H1 (cell line): ENCODE results near the gene RASAL2.

Source experiments
- POLR2A ChIP-seq, 2 experiments: IDR thresholded peaks; 1 replicate in 1 of 2; 2 replicates in 1 of 2; pipeline ENCODE4 v1.6.1; 2011; ENCODE audit warnings: low read depth in 2 of 2, low read length in 2 of 2, mild to moderate bottlenecking in 2 of 2; ENCODE audit errors: control extremely low read depth in 1 of 2
- TAF1 ChIP-seq: IDR thresholded peaks from 2 replicates; pipeline ENCODE4 v1.6.1; 2011; ENCODE audit warnings: mild to moderate bottlenecking, low read depth, low read length
- TF ChIP-seq, protein P1 (sequence below), 3 experiments: IDR thresholded peaks; 1 replicate in 2 of 3; 2 replicates in 1 of 3; pipeline versions ENCODE4 v1.5.1 to v1.6.1; 2011; ENCODE audit warnings: low read length in 3 of 3, mild to moderate bottlenecking in 3 of 3, inconsistent platforms in 2 of 3, low read depth in 1 of 3, moderate library complexity in 1 of 3; ENCODE audit not compliant: insufficient read depth in 1 of 3; ENCODE audit errors: control extremely low read depth in 1 of 3

DNA sequence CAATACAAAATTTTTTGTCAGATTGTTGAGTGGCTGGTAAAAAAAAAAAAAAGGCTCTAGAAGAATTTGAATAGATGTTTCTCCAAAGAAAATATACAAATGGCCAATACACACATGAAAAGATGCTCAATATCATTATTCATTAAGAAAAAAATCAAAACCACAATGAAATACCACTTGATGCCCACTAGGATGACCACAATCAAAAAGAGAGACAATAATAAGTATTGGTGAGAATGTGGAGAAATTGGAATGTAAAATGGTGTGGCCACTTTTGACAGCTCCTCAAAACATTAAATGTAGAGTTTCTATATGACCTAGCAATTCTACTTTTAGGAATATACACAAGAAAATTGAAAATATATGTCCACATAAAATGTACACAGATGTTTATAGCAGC is 302.9 kb downstream of the RASAL2 start:
- no peak for TF ChIP-seq TAF1
- no peak for TF ChIP-seq POLR2A (IDR thresholded peaks at IDR 0.05; ENCODE audit: control extremely low read depth in 1 of 2, low read depth in 2 of 2, low read length in 2 of 2)
- TF ChIP-seq, protein P1, sequence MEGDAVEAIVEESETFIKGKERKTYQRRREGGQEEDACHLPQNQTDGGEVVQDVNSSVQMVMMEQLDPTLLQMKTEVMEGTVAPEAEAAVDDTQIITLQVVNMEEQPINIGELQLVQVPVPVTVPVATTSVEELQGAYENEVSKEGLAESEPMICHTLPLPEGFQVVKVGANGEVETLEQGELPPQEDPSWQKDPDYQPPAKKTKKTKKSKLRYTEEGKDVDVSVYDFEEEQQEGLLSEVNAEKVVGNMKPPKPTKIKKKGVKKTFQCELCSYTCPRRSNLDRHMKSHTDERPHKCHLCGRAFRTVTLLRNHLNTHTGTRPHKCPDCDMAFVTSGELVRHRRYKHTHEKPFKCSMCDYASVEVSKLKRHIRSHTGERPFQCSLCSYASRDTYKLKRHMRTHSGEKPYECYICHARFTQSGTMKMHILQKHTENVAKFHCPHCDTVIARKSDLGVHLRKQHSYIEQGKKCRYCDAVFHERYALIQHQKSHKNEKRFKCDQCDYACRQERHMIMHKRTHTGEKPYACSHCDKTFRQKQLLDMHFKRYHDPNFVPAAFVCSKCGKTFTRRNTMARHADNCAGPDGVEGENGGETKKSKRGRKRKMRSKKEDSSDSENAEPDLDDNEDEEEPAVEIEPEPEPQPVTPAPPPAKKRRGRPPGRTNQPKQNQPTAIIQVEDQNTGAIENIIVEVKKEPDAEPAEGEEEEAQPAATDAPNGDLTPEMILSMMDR (IDR thresholded peaks at IDR 0.05; ENCODE audit: control extremely low read depth in 1 of 3, insufficient read depth in 1 of 3, low read depth in 1 of 3, low read length in 3 of 3) = no peak
